Stimulated activated memory B cell treated with anti-CD40 and anti-IgM and Interleukin-4, amounts not matched to agents 10 μg/mL and 1 μg/mL and 100 μg/mL, for 72 hours (primary cell): Measurements from ENCODE around the gene CD109.
A peak's percentile ranks its signal among the peaks of the same experiment; 100 is the strongest.

Experiments
- ATAC-seq: fragments of 150-1000 bp; cut with Tn5 transposase; 2 replicates; pipeline ENCODE4 v1.10.0; 2021
- H3K27ac Mint-ChIP-seq: one replicate; pipeline ENCODE4 v1.8.0; 2022; ENCODE audit warnings: mild to moderate bottlenecking, mixed read lengths
- H3K27me3 Mint-ChIP-seq: one replicate; pipeline ENCODE4 v1.8.0; 2022; ENCODE audit warnings: mixed read lengths
- H3K36me3 Mint-ChIP-seq: one replicate; pipeline ENCODE4 v1.8.0; 2022; ENCODE audit warnings: mixed read lengths
- H3K4me1 Mint-ChIP-seq: one replicate; pipeline ENCODE4 v1.8.0; 2022; ENCODE audit warnings: mixed read lengths
- H3K4me3 Mint-ChIP-seq: one replicate; pipeline ENCODE4 v1.8.0; 2022; ENCODE audit warnings: mild to moderate bottlenecking, moderate library complexity, mixed read lengths
- H3K9me3 Mint-ChIP-seq: one replicate; pipeline ENCODE4 v1.8.0; 2022; ENCODE audit warnings: mixed read lengths

Gene CD109

DNA sequence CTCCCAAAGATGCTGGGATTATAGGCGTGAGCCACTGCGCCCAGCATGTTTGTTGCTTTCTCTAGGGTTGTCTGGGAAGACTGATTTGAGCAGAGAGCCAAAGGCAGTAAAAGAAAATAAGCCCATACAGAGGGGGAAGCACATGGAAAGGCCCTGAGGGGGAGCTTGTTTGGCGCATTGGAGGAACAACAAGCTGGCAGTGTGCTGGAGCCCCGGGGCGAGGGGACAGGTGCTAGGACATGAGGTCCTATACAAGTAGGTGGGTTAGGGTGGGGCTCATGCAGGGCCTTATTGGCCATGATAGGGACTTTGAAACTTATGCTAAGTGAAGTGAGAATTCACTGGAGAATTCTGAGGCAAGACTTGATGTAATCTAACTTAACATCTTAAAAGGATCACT, 35.3 kb downstream of the CD109 start:
- H3K9me3 Mint-ChIP-seq: no peaks in the 10 kb centered on the region
- no peak overlapping the region for H3K27ac Mint-ChIP-seq
- H3K4me3 Mint-ChIP-seq: no peak overlapping the region
- H3K36me3 Mint-ChIP-seq: no peaks in the 10 kb centered on the region
- H3K27me3 Mint-ChIP-seq: peaks cover 11% of the 10 kb centered on the region
- H3K4me1 Mint-ChIP-seq: peaks cover 15% of the 10 kb centered on the region
- ATAC-seq: no peak

DNA sequence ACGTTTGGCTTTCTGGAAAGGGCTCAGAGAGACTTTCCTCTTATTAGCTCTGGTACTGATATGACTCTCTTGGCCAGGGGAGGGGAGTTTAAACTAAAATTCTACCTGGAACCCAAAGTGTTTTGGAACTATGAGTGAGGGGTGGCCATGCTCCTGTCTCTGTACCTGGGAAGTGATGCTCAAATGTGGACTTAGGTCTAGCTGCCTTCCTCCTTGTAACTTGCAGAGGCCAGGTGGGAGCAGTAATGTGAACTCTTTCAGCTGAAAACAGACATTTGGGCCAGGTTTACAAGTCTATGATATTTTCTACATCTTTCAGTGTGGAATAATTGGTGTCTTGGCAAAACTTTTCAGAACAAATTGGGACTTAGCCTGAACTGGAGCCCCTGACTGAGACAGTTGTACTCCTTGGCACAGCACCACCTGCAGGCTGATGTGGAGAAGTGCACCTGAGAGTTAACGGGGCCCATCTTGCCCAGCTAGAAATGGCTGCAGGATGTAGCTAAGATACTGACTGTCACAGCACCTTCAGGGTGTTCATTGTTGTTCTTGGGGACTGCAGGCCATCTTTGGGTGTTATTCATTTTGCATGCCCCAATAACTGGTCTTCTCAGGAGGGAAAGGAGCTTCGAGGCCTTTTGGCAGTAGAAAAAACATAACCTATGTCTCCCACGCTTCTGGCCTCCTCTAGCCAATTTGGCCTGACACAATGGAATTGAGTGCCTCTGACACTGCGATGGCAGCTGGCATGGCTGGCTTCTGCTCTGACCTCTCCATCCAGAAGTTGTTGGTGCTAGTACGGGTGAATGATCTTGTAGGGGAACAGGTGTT, 37.1 kb downstream of the CD109 start:
- Mint-ChIP-seq H3K36me3 (no peaks in the 10 kb centered on the region), H3K4me1 (peaks cover 15% of the 10 kb centered on the region), H3K4me3 (no peak overlapping the region), H3K9me3 (no peaks in the 10 kb centered on the region), H3K27me3 (peaks cover 18% of the 10 kb centered on the region), H3K27ac (no peak overlapping the region)
- peak; percentile 80 for ATAC-seq

DNA sequence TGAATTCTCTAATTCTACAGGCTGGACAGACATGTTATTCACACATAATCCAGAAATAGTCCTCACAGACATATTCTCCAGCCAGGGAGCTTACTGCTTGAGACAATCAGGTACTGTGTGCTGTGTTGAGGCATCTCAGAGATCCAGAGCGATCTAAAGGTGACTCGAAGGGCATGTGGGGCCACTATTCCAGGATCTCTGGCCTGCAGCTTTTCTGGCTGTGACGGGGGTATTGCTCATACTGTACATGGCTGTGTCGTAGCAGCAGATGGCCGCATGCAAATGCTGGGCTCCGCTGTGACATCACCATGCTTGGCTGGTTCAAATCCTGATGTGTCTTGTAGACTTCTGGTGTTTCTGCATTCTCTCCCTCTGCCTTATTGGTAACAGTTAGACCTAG, 37.8 kb downstream of the CD109 start:
- Mint-ChIP-seq H3K4me3 (no peak overlapping the region), H3K27ac (no peak overlapping the region), H3K9me3 (no peaks in the 10 kb centered on the region), H3K27me3 (peaks cover 11% of the 10 kb centered on the region), H3K36me3 (no peaks in the 10 kb centered on the region), H3K4me1 (peaks cover 9% of the 10 kb centered on the region)
- no peak for ATAC-seq

DNA sequence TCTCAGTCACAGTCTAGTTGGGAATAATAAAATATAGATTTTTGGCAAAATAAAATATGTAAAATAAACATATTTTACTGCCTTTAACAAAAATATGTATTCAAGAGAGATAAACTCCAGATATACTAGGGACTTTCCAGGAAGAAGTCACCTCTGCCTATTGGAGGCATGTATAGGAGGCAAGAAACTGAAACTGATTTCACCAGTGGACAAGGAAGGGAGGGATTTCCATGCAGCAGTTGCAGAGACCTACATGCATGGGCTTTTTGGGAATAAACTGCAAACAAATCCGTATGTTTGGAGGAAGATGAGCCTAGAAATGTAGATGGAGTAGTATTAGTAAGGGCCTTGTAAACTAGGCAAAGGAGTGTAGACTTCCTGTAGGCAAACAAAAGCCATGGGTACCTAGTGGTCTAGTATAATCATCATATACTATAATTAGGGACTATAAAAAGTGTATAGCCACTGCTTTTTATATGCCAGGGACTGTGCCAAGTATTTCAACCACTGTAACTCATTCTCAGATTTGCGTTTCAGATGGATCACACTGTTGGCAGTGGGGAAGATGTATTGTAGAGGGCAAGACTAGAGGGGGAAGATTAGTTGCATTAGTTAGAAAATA, 38.9 kb downstream of the CD109 start:
- Mint-ChIP-seq H3K4me3 (no peak overlapping the region), H3K4me1 (peaks cover 5% of the 10 kb centered on the region), H3K36me3 (no peaks in the 10 kb centered on the region), H3K27me3 (peaks cover 9% of the 10 kb centered on the region), H3K9me3 (no peaks in the 10 kb centered on the region), H3K27ac (no peak overlapping the region)
- no peak for ATAC-seq

DNA sequence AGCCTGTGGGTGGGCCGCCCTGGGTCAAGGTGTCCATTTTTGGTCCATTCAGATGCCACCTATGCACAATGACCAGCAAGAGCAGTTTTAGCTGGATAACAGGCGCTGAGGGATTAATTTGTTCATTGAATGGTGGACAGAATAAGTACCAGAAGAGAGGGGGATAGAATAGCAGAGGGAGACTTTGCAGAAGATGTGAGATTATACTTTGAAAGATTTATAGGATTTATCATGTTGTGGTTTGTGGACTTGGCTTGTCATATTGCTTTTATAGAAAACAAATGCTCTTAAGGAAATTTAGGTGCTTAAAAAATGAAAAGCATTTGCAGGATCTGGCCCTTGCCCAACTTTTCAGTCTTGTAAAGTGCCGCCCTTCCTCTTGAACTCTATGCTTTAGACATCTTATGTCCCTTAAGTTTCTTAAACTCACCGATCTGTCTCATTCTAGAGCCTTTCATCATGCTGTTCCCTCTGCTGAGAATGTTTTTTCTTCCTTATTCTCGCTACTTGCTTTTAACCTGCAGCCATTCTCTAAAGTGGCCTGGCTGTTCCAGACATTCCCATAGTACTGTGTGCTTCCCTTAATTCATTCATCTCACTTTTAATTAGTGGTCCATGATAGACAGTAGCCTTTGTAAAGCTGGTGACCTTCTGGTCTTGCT, 42.5 kb downstream of the CD109 start:
- H3K4me1 Mint-ChIP-seq: peaks cover under 1% of the 10 kb centered on the region
- no peak for ATAC-seq
- no peak overlapping the region for H3K4me3 Mint-ChIP-seq
- H3K27ac Mint-ChIP-seq: no peak overlapping the region
- H3K9me3 Mint-ChIP-seq: no peaks in the 10 kb centered on the region
- peaks cover 9% of the 10 kb centered on the region for H3K27me3 Mint-ChIP-seq
- H3K36me3 Mint-ChIP-seq: no peaks in the 10 kb centered on the region

DNA sequence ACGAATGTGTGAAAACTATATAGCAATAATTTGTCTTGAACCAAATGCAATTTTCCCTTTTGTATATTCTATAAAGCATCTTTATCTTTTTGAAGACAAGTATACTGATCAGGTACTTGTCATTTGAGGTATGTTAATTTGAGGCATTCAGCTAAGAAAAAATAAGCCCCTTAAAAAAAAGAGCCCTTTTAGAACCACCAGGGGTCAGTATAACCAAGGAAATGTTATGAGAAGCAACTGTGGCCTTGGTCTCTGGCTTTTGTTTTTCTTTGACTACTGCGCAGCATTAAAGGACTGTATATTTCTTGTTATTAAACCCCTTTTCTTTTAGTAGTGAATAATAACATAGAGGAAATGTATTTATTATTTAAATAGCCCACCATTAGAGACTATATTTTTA, 43.1 kb downstream of the CD109 start:
- peak; percentile 47 for ATAC-seq
- no peaks in the 10 kb centered on the region for H3K9me3 Mint-ChIP-seq
- H3K4me1 Mint-ChIP-seq: no peaks in the 10 kb centered on the region
- no peaks in the 10 kb centered on the region for H3K36me3 Mint-ChIP-seq
- no peak overlapping the region for H3K27ac Mint-ChIP-seq
- peaks cover 9% of the 10 kb centered on the region for H3K27me3 Mint-ChIP-seq
- no peak overlapping the region for H3K4me3 Mint-ChIP-seq

DNA sequence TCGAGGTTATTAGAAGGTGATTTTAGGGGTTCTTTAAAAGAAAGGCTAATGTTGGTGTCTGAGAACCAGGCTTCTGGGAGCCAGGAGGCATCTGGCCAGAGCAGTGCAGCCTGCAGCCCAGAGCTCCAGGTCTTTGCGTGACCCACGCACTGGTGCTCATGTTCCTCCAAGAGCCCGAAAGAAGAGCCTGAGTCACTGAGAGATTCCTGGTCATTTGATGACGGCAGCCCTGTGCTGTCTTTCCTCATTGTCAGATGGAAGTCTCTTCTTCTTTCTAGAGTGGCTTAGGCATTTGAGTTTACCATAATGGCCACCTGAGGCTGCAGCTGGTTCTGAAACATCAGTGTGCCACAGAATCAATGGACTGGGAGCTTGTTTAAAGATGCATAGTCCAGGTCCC, 46.4 kb downstream of the CD109 start:
- H3K4me3 Mint-ChIP-seq: no peak overlapping the region
- no peaks in the 10 kb centered on the region for H3K36me3 Mint-ChIP-seq
- no peaks in the 10 kb centered on the region for H3K4me1 Mint-ChIP-seq
- peaks cover 5% of the 10 kb centered on the region for H3K27me3 Mint-ChIP-seq
- ATAC-seq: no peak
- no peak overlapping the region for H3K27ac Mint-ChIP-seq
- no peaks in the 10 kb centered on the region for H3K9me3 Mint-ChIP-seq

DNA sequence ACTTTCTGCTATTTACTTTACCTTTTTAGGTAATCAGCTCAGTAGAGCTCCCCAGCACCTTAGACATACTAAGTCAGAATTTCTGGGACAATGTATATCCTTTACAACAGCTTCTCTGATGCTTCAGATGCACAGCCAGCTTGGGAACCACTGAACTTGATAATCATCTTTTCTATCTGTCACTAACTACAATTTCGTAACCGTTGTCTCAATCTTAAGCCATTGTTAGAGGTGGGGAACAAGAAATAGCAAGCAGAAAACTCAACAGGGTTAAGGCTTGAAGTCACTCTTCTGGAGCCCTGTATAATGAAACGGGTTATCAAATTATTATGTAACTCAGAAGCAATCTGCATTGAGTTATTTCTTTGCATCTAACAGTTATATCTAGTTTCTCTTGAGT, 47.1 kb downstream of the CD109 start:
- ATAC-seq: no peak
- Mint-ChIP-seq H3K27ac (no peak overlapping the region), H3K36me3 (no peaks in the 10 kb centered on the region), H3K4me1 (no peaks in the 10 kb centered on the region), H3K4me3 (no peak overlapping the region), H3K9me3 (no peaks in the 10 kb centered on the region), H3K27me3 (no peaks in the 10 kb centered on the region)

DNA sequence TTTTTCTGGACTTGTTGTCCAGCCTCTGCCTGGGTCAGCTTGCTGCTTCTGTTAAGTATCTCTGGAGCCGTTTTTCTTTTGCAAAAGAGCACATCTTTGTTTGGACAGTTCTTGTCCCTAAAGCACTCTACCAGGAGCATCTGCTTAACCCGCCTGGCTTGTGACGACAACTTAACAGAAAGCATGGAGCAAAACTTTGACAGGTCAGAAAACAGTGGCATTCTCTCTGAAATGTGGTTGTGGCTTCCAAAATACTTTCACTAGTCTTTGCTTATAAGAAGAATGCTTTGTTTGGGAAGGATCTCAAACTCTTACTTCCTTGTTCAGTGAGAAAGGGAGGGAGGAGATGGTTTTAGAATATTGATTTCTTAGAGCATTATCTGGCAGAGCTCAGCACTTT, 47.6 kb downstream of the CD109 start:
- no peak for ATAC-seq

DNA sequence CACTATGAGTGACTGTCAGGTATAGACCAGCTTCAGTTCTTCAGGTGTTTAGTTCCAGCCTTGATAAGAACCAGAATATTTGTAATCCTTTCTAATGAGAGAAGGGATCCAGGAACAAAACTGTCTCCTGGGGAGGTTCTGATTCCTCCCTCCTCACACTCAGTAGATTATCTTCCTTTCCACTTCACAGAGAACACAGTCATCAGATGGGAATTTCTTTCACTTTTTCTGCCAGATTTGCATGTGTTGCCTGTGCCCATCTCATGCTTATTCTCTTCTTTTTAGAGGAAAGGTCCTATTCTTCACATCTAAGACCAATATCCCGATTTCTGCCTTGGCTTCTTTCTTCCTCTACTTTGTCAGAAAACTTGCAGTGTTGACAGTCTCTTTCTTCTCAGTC, 50.8 kb downstream of the CD109 start:
- no peak for ATAC-seq
- no peaks in the 10 kb centered on the region for H3K9me3 Mint-ChIP-seq
- H3K27me3 Mint-ChIP-seq: no peaks in the 10 kb centered on the region
- H3K36me3 Mint-ChIP-seq: no peaks in the 10 kb centered on the region
- H3K27ac Mint-ChIP-seq: no peak overlapping the region
- no peaks in the 10 kb centered on the region for H3K4me1 Mint-ChIP-seq
- H3K4me3 Mint-ChIP-seq: no peak overlapping the region

More for the DNA sequence above, 47.6 kb downstream of the CD109 start:
- H3K9me3 Mint-ChIP-seq: no peaks in the 10 kb centered on the region
- no peaks in the 10 kb centered on the region for H3K36me3 Mint-ChIP-seq
- H3K4me1 Mint-ChIP-seq: no peaks in the 10 kb centered on the region
- no peak overlapping the region for H3K4me3 Mint-ChIP-seq
- no peak overlapping the region for H3K27ac Mint-ChIP-seq
- H3K27me3 Mint-ChIP-seq: no peaks in the 10 kb centered on the region

DNA sequence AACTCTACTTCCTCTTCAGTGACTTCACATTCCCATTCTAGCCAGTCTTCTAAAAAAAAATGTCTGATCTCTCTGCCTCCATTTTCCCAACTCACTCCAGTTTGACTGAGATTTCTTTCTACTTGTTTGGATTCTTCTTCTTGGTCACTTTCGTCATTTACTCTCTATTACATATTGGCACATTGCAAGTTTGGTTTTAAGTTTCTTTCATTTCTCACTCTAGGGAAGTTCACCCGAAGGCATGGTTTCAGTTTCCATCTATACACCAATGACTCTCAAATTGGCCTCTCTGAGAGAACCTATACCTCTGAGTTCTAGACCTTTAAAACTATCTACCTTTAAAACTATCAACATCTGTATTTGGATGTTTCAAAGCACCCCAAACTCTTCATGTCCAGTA, 51.3 kb downstream of the CD109 start:
- H3K4me1 Mint-ChIP-seq: no peaks in the 10 kb centered on the region
- no peaks in the 10 kb centered on the region for H3K9me3 Mint-ChIP-seq
- H3K27me3 Mint-ChIP-seq: no peaks in the 10 kb centered on the region
- no peaks in the 10 kb centered on the region for H3K36me3 Mint-ChIP-seq
- H3K27ac Mint-ChIP-seq: no peak overlapping the region
- H3K4me3 Mint-ChIP-seq: no peak overlapping the region
- peak; percentile 87 for ATAC-seq

DNA sequence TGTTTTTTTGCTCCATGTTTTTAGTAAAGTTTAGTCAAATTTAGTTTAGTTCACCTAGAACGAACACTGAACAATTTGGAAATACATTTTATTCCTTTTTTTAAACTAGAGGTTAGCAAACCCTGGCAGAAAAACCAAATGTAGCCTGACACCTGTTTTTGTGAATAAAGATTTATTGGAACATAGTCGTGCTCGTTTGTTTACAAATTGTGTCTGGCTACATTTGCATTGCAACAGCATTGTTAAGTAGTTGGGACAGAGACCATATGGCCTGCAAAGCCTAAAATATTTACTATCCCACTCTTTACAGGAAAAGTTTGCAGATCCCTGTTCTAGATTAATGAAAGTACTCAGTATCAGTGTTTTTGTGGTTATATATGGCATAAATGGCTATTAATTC, 56.9 kb downstream of the CD109 start:
- Mint-ChIP-seq H3K27ac (no peak overlapping the region), H3K4me3 (no peak overlapping the region), H3K27me3 (no peaks in the 10 kb centered on the region), H3K36me3 (no peaks in the 10 kb centered on the region), H3K4me1 (no peaks in the 10 kb centered on the region), H3K9me3 (no peaks in the 10 kb centered on the region)
- no peak for ATAC-seq

DNA sequence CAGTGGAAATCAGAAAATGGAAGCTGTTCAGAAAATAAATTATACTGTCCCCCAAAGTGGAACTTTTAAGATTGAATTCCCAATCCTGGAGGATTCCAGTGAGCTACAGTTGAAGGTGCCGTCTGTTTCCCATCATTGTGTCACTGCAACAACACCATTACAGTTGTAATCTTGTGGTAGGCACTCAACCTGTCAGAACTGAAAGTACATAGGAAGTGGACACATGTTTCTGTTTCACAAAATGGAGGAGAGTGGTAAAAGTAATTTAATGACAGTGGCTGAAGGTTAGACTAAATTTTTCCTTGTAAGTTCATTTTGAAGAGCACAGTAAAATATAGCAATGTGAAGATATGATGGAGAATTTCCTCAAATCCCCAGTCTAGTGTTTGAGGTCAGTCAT, 70.0 kb downstream of the CD109 start:
- H3K27me3 Mint-ChIP-seq: peaks cover 14% of the 10 kb centered on the region
- ATAC-seq: no peak
- no peak overlapping the region for H3K27ac Mint-ChIP-seq
- no peaks in the 10 kb centered on the region for H3K4me1 Mint-ChIP-seq
- no peaks in the 10 kb centered on the region for H3K9me3 Mint-ChIP-seq
- H3K36me3 Mint-ChIP-seq: no peaks in the 10 kb centered on the region
- no peak overlapping the region for H3K4me3 Mint-ChIP-seq

DNA sequence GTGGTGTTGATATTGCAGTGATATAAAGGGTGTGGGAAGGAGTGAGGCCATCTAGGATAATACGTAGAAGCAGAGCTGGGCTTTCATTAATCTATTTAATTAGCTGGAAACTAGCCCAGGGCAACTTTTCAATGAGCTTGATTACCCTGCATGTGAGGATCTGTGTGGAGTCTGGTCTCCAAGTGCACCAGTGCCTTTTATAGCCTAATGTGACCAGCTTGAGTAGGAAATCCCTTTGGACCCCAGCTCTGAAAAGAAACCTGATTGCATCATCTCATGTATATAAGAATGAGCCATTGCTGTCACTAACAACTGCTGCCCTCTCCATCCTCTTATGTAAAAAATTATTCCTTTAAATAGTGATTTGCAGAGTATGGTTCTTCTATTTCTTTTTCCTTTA, 72.6 kb downstream of the CD109 start:
- no peak overlapping the region for H3K4me3 Mint-ChIP-seq
- H3K27ac Mint-ChIP-seq: no peak overlapping the region
- no peaks in the 10 kb centered on the region for H3K9me3 Mint-ChIP-seq
- ATAC-seq: no peak
- no peaks in the 10 kb centered on the region for H3K4me1 Mint-ChIP-seq
- no peaks in the 10 kb centered on the region for H3K36me3 Mint-ChIP-seq
- peaks cover 14% of the 10 kb centered on the region for H3K27me3 Mint-ChIP-seq

DNA sequence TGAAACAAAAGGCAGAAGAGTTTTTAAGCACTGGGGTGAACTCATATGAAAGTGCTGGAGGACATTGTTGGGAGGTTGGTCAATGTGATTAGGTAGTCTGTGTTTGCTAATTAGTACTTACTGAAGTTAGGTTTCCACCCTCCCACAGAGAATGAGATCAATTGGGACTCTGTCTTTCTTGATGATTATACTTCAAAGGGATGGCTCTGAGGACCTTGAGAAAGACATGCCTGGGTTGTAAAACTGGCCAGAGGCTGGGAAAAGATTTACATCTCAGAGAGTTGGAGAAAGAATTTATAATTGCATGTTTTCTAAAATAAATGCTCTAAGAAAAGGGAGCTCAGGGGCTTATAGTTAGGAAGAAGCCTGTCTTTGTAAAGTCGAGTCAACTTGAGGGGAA, 74.0 kb downstream of the CD109 start:
- peaks cover 5% of the 10 kb centered on the region for H3K27me3 Mint-ChIP-seq
- no peak overlapping the region for H3K4me3 Mint-ChIP-seq
- H3K4me1 Mint-ChIP-seq: no peaks in the 10 kb centered on the region
- H3K36me3 Mint-ChIP-seq: no peaks in the 10 kb centered on the region
- no peak overlapping the region for H3K27ac Mint-ChIP-seq
- no peaks in the 10 kb centered on the region for H3K9me3 Mint-ChIP-seq
- no peak for ATAC-seq

DNA sequence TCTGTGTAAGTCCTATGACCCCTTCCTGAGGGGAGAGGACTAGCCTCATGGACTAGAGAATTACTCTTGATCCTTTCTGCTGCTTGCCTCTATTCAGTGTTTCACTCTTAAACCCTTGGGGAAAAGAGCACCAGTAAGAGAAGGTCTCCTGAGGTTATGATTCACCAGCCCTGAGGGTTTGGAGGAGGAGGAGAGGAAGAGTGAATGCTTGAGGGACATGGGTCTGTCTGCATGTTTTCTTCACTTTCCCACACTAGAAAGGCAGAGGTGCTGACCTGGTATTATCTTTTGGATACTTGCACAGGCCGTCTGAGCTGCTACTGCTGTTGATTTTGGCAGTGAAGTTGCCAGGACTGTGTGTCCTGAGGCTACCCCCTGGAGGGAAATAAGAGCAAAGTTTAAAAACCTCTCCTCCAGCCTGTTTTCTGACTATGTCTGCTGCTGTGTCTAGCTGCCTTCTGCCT, 78.3 kb downstream of the CD109 start:
- no peak overlapping the region for H3K4me3 Mint-ChIP-seq
- no peaks in the 10 kb centered on the region for H3K4me1 Mint-ChIP-seq
- no peaks in the 10 kb centered on the region for H3K36me3 Mint-ChIP-seq
- ATAC-seq: peak; percentile 60
- H3K9me3 Mint-ChIP-seq: no peaks in the 10 kb centered on the region
- no peak overlapping the region for H3K27ac Mint-ChIP-seq
- no peaks in the 10 kb centered on the region for H3K27me3 Mint-ChIP-seq
